H9 (cell line): ENCODE data around the gene SH3BGR. TPM values are rescaled to one million over a fixed set of nuclear protein-coding genes. Genes with fewer than 3 reads are reported as not detected.
"Not testable (repeated sequence)": the region's sequence is repeated elsewhere in the genome, so short reads cannot be mapped to it uniquely, and the experiment has no call there.

ENCODE experiments used
- DNase-seq: peaks from one replicate; pipeline ENCODE4 v3.0.0-alpha.2; 2017
- H2AFZ ChIP-seq: one replicate; pipeline ENCODE4 v1.6.1; 2013; ENCODE audit warnings: mild to moderate bottlenecking, low read length, control low read depth, moderate library complexity
- H2AK5ac ChIP-seq: 2 replicates; pipeline ENCODE4 v1.6.1; 2013; ENCODE audit warnings: low read length, control low read depth, mixed read lengths; ENCODE audit not compliant: insufficient read length
- H2BK120ac ChIP-seq: one replicate; pipeline ENCODE4 v1.6.1; 2013; ENCODE audit warnings: low read depth, mild to moderate bottlenecking, low read length, control low read depth, inconsistent platforms; ENCODE audit not compliant: poor library complexity, severe bottlenecking
- H2BK12ac ChIP-seq: 2 replicates; pipeline ENCODE4 v1.6.1; 2013; ENCODE audit warnings: low read length, control low read depth, mixed read lengths, low read depth; ENCODE audit not compliant: insufficient read length
- H2BK15ac ChIP-seq: 2 replicates; pipeline ENCODE4 v1.6.1; 2013; ENCODE audit warnings: low read depth, low read length, control low read depth
- H2BK20ac ChIP-seq: one replicate; pipeline ENCODE4 v1.6.1; 2013; ENCODE audit warnings: low read depth, mild to moderate bottlenecking, low read length, control low read depth, inconsistent platforms; ENCODE audit not compliant: poor library complexity, severe bottlenecking
- H2BK5ac ChIP-seq: 2 replicates; pipeline ENCODE4 v1.6.1; 2013; ENCODE audit warnings: low read length, control low read depth, mixed read lengths; ENCODE audit not compliant: insufficient read length
- H3K14ac ChIP-seq: 2 replicates; pipeline ENCODE4 v1.6.1; 2013; ENCODE audit warnings: low read length, control low read depth; ENCODE audit not compliant: insufficient read depth
- H3K18ac ChIP-seq: 2 replicates; pipeline ENCODE4 v1.6.1; 2013; ENCODE audit warnings: low read depth, mild to moderate bottlenecking, mixed read lengths, low read length, control low read depth; ENCODE audit not compliant: insufficient read length
- H3K23ac ChIP-seq: 2 replicates; pipeline ENCODE4 v1.6.1; 2013; ENCODE audit warnings: low read length, control low read depth, mixed read lengths, low read depth; ENCODE audit not compliant: insufficient read length
- H3K23me2 ChIP-seq: 2 replicates; pipeline ENCODE4 v1.6.1; 2013; ENCODE audit warnings: low read depth, mild to moderate bottlenecking, mixed read lengths, low read length, control low read depth; ENCODE audit not compliant: insufficient read length, poor library complexity, severe bottlenecking
- H3K27ac ChIP-seq: 2 replicates; pipeline ENCODE4 v1.5.1; 2013; ENCODE audit warnings: low read length, control low read depth, mixed read lengths, low read depth; ENCODE audit not compliant: insufficient read length
- H3K27me3 ChIP-seq: 2 replicates; pipeline ENCODE4 v1.6.1; 2013; ENCODE audit warnings: low read length, control low read depth, inconsistent platforms; ENCODE audit not compliant: insufficient read depth
- H3K4ac ChIP-seq: 2 replicates; pipeline ENCODE4 v1.6.1; 2013; ENCODE audit warnings: low read depth, mild to moderate bottlenecking, control low read depth, inconsistent platforms, low read length, moderate library complexity
- H3K4me1 ChIP-seq: 2 replicates; pipeline ENCODE4 v1.6.1; 2013; ENCODE audit warnings: low read length, control low read depth, inconsistent platforms; ENCODE audit not compliant: insufficient read depth
- H3K4me2 ChIP-seq: 2 replicates; pipeline ENCODE4 v1.6.1; 2013; ENCODE audit warnings: low read length, control low read depth, mixed read lengths; ENCODE audit not compliant: insufficient read length, insufficient read depth
- H3K56ac ChIP-seq: 2 replicates; pipeline ENCODE4 v1.6.1; 2013; ENCODE audit warnings: low read depth, mild to moderate bottlenecking, mixed read lengths, low read length, control low read depth; ENCODE audit not compliant: insufficient read length
- H3K79me1 ChIP-seq: 2 replicates; pipeline ENCODE4 v1.6.1; 2013; ENCODE audit warnings: low read depth, mild to moderate bottlenecking, moderate library complexity, low read length, control low read depth, inconsistent platforms; ENCODE audit not compliant: insufficient read depth, poor library complexity, severe bottlenecking
- H3K79me2 ChIP-seq: 2 replicates; pipeline ENCODE4 v1.6.1; 2013; ENCODE audit warnings: low read length, control low read depth, inconsistent platforms; ENCODE audit not compliant: insufficient read depth
- H3K9ac ChIP-seq: 2 replicates; pipeline ENCODE4 v1.6.1; 2013; ENCODE audit warnings: low read length, control low read depth, mixed read lengths; ENCODE audit not compliant: insufficient read length; ENCODE audit errors: extremely low read depth
- H3K9me3 ChIP-seq: one replicate; pipeline ENCODE4 v1.6.1; 2013; ENCODE audit warnings: low read depth, low read length, inconsistent platforms; ENCODE audit not compliant: control insufficient read depth
- H3T11ph ChIP-seq: one replicate; pipeline ENCODE4 v1.6.1; 2013; ENCODE audit warnings: mild to moderate bottlenecking, low read length, control low read depth, inconsistent platforms
- H4K20me1 ChIP-seq: one replicate; pipeline ENCODE4 v1.6.1; 2013; ENCODE audit not compliant: control insufficient read depth, insufficient read length, insufficient read depth
- H4K5ac ChIP-seq: 2 replicates; pipeline ENCODE4 v1.6.1; 2013; ENCODE audit warnings: low read depth, mild to moderate bottlenecking, mixed read lengths, low read length, control low read depth; ENCODE audit not compliant: insufficient read length
- H4K8ac ChIP-seq: replicated peaks from 2 replicates; pipeline ENCODE4 v1.6.1; 2013; ENCODE audit warnings: low read length, control low read depth, mixed read lengths, low read depth; ENCODE audit not compliant: insufficient read length
- H4K91ac ChIP-seq: 2 replicates; pipeline ENCODE4 v1.6.1; 2013; ENCODE audit warnings: low read depth, mild to moderate bottlenecking, moderate library complexity, mixed read lengths, low read length, control low read depth; ENCODE audit not compliant: insufficient read length
- H3K27ac Mint-ChIP-seq, 3 experiments: 2 replicates in 2 of 3; 3 replicates in 1 of 3; pipeline ENCODE4 v1.8.0; 2020 to 2021; ENCODE audit warnings: mixed read lengths in 3 of 3, mild to moderate bottlenecking in 1 of 3, moderate library complexity in 1 of 3
- H3K27me3 Mint-ChIP-seq: 2 replicates; pipeline ENCODE4 v1.8.0; 2021; ENCODE audit warnings: low read depth, mild to moderate bottlenecking, moderate library complexity, mixed read lengths
- H3K36me3 Mint-ChIP-seq, 3 experiments: 2 replicates in 2 of 3; 3 replicates in 1 of 3; pipeline ENCODE4 v1.8.0; 2020 to 2021; ENCODE audit warnings: low read depth in 3 of 3, mixed read lengths in 3 of 3; ENCODE audit not compliant: insufficient read depth in 1 of 3
- H3K4me1 Mint-ChIP-seq, 2 experiments: 2 replicates each; pipeline ENCODE4 v1.8.0; 2020; ENCODE audit warnings: mixed read lengths in 2 of 2
- H3K4me3 Mint-ChIP-seq, 2 experiments: 2 replicates in 1 of 2; 3 replicates in 1 of 2; pipeline ENCODE4 v1.8.0; 2020 to 2021; ENCODE audit warnings: mild to moderate bottlenecking in 2 of 2, mixed read lengths in 2 of 2, moderate library complexity in 1 of 2
- H3K9me3 Mint-ChIP-seq, 2 experiments: 2 replicates in 1 of 2; 3 replicates in 1 of 2; pipeline ENCODE4 v1.8.0; 2020; ENCODE audit warnings: mild to moderate bottlenecking in 2 of 2, mixed read lengths in 2 of 2, moderate library complexity in 1 of 2
- CTCF ChIP-seq: fragments of 200-600 bp; sonication (generic); conservative IDR thresholded peaks from 3 replicates; pipeline ENCODE4 v1.8.0; 2021; ENCODE audit warnings: antibody characterized with exemption, mild to moderate bottlenecking
- WGBS: extraction: QIAGEN DNeasy Blood & Tissue Kit; methylation state at CpG from one replicate; pipeline ENCODE4 v1.1.7; 2013; ENCODE audit warnings: missing lambda C conversion rate, low lambda C conversion rate, mixed read lengths; ENCODE audit not compliant: insufficient read length; ENCODE audit errors: extremely low coverage; 5-methylcytosine and 5-hydroxymethylcytosine counted together
- total RNA-seq: library from RNA; stranded (reverse); gene quantifications from 2 replicates; pipeline ENCODE4 v1.2.1, GENCODE V29; 2021

Gene SH3BGR
- total RNA-seq, 1 experiment from 2014 or later = 2.9 TPM

DNA sequence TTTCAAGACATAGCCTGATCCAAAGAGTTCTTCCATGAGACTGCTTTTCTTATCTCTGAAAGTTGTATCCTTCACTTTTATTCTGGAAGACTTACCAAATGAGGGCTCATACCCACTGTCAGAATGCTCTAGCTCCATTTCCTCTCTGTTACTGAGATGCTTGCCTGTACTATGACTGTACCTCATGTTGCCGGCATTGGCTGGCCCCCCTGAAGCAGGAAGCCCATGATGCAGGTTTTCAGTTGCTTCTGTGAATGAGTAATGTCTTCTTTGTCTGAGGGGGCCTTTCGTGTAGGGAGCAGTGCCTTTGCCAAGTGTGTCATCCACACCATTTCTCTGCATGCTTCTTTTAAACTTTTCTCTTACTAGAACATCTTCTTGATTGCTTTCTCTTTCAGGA lies 45.7 kb upstream of the SH3BGR start:
- Histone ChIP-seq H3K4me1 (no peaks in the 10 kb centered on the region), H2BK120ac (no peak overlapping the region), H3K4ac (no peak overlapping the region), H3K79me2 (no peaks in the 10 kb centered on the region), H4K91ac (no peak overlapping the region), H2BK20ac (no peak overlapping the region), H4K20me1 (no peaks in the 10 kb centered on the region), H2AK5ac (no peak overlapping the region), H3K79me1 (no peaks in the 10 kb centered on the region), H3T11ph (no peak overlapping the region), H2BK5ac (no peak overlapping the region), H3K27ac (no peak overlapping the region), H3K23ac (no peak overlapping the region), H3K18ac (no peak overlapping the region), H3K4me2 (no peak overlapping the region), H4K5ac (no peak overlapping the region), H4K8ac (no peak overlapping the region), H2BK12ac (no peak overlapping the region), H3K27me3 (0 out of 2 replicates have a peak, but pooled peaks cover 2% of the 10 kb centered on the region), H3K9me3 (no peaks in the 10 kb centered on the region), H2BK15ac (no peak overlapping the region), H3K14ac (no peak overlapping the region), H3K23me2 (no peaks in the 10 kb centered on the region), H3K56ac (no peak overlapping the region), H3K9ac (no peak overlapping the region), H2AFZ (no peak overlapping the region)
- Mint-ChIP-seq H3K4me3 (no peak overlapping the region), H3K27ac (no peak overlapping the region), H3K36me3 (peaks cover 7 to 20% (median 16%) of the 10 kb centered on the region in 3 experiments), H3K9me3 (peaks cover 4 to 8% of the 10 kb centered on the region in 2 experiments; a peak in 4 of 5 replicates), H3K4me1 (0 out of 4 replicates have a peak, but pooled peaks cover 2 to 3% of the 10 kb centered on the region in 2 experiments), H3K27me3 (no peaks in the 10 kb centered on the region)
- TF ChIP-seq CTCF = no peak
- no peak for DNase-seq
- no CpG with 5 or more reads among the region's 2 CpGs for WGBS

- H3K14ac ChIP-seq, H3K36me3 Mint-ChIP-seq, H3K27ac Mint-ChIP-seq, H2BK15ac ChIP-seq, H3K18ac ChIP-seq, H4K91ac ChIP-seq, H4K20me1 ChIP-seq, H3K4me3 Mint-ChIP-seq, H2AFZ ChIP-seq, H2BK5ac ChIP-seq, H3K79me1 ChIP-seq, H3K4me2 ChIP-seq, H4K5ac ChIP-seq, H3K27me3 Mint-ChIP-seq, H2BK12ac ChIP-seq, DNase-seq, H4K8ac ChIP-seq, H3K9me3 ChIP-seq, H3K56ac ChIP-seq, H2BK20ac ChIP-seq, H3K9ac ChIP-seq, H2BK120ac ChIP-seq, H3K4me1 Mint-ChIP-seq, H3K9me3 Mint-ChIP-seq, H3K27me3 ChIP-seq, H3T11ph ChIP-seq, H3K27ac ChIP-seq, H2AK5ac ChIP-seq, H3K23ac ChIP-seq, H3K4me1 ChIP-seq, H3K79me2 ChIP-seq, H3K4ac ChIP-seq, H3K23me2 ChIP-seq: not testable (repeated sequence)
- WGBS = no CpG with 5 or more reads among the region's 5 CpGs
Measured at GRCh38 chr21:39419204-39419603, 32.6 kb upstream of the SH3BGR start.
